Central memory CD8-positive, alpha-beta T cell (primary cell): ENCODE data around the gene SIGLEC15.

ENCODE experiments used
- ATAC-seq: fragments of 150-1000 bp; cut with Tn5 transposase; replicated peaks from 2 replicates; pipeline ENCODE4 v1.10.0; 2022; ENCODE audit warnings: mild to moderate bottlenecking, moderate FRiP score, moderate number of reproducible peaks; ENCODE audit not compliant: poor library complexity, severe bottlenecking; ENCODE audit errors: extremely low read depth
- DNase-seq, 2 donors: peaks; one replicate each; pipeline ENCODE4 v3.0.0; 2021; ENCODE audit warnings: low spot score in 2 of 2
- H3K27ac Mint-ChIP-seq: one replicate; pipeline ENCODE4 v1.8.0; 2022; ENCODE audit warnings: low read depth, mild to moderate bottlenecking, moderate library complexity, mixed read lengths
- H3K27me3 Mint-ChIP-seq: one replicate; pipeline ENCODE4 v1.8.0; 2022; ENCODE audit warnings: mixed read lengths
- H3K36me3 Mint-ChIP-seq: one replicate; pipeline ENCODE4 v1.8.0; 2022; ENCODE audit warnings: mild to moderate bottlenecking, moderate library complexity, mixed read lengths; ENCODE audit not compliant: insufficient read depth
- H3K4me1 Mint-ChIP-seq: one replicate; pipeline ENCODE4 v1.8.0; 2022; ENCODE audit warnings: mixed read lengths
- H3K4me3 Mint-ChIP-seq: one replicate; pipeline ENCODE4 v1.8.0; 2022; ENCODE audit warnings: mild to moderate bottlenecking, moderate library complexity, mixed read lengths
- H3K9me3 Mint-ChIP-seq: one replicate; pipeline ENCODE4 v1.8.0; 2022; ENCODE audit warnings: mixed read lengths

SIGLEC15 gene

GRCh38 chr18:45825258-45826044 lies at the start of gene SIGLEC15:
Gene SIGLEC15, plus strand, starts transcription at chr18:45825675. Its CDS starts 54 bp downstream, at chr18:45825729.
- no peaks in the 10 kb centered on the region for H3K9me3 Mint-ChIP-seq
- H3K27me3 Mint-ChIP-seq, result peaks cover 29% of the 10 kb centered on the region
- no peaks in the 10 kb centered on the region for H3K36me3 Mint-ChIP-seq
- ATAC-seq, result no peak
- H3K4me1 Mint-ChIP-seq, result peaks cover 13% of the 10 kb centered on the region
- no peak for DNase-seq
- no peak within 1 kb of the TSS for H3K4me3 Mint-ChIP-seq
- peak within 1 kb of the TSS; percentile 52 for H3K27ac Mint-ChIP-seq

- Mint-ChIP-seq H3K27me3 (peaks cover 8% of the 10 kb centered on the region), H3K36me3 (peaks cover 2% of the 10 kb centered on the region), H3K4me3 (peak overlapping the region; percentile 75), H3K4me1 (peaks cover 33% of the 10 kb centered on the region), H3K27ac (no peak overlapping the region), H3K9me3 (no peaks in the 10 kb centered on the region)
- ATAC-seq (no peak), DNase-seq (no peak)
Observed at GRCh38 chr18:45775743-45776142, 49.7 kb upstream of the SIGLEC15 start.

DNA sequence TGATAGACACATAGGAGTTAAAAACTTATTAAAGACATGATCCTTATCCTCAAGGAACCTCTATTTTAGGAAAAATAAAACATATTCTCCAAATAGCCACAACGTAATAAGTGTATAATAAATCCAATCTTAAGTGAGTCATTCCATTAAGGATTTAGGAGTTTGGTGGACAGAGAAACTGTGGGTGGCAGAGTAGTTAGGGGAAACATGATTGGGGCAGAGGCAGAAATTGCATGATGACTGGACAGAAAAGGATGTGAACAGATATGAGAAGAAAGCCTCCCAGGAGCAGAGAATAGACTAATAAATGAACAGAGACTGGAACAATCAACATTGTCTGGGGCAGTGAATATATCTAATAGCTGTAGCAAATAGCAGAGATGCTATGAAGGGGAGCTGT lies 48.1 kb upstream of the SIGLEC15 start:
- no peak for ATAC-seq
- no peak overlapping the region for H3K27ac Mint-ChIP-seq
- H3K9me3 Mint-ChIP-seq, result no peaks in the 10 kb centered on the region
- H3K4me1 Mint-ChIP-seq, result peaks cover 28% of the 10 kb centered on the region
- H3K27me3 Mint-ChIP-seq, result peaks cover under 1% of the 10 kb centered on the region
- no peak for DNase-seq
- H3K36me3 Mint-ChIP-seq, result peaks cover 2% of the 10 kb centered on the region
- H3K4me3 Mint-ChIP-seq, result no peak overlapping the region

GRCh38 chr18:45780568-45780967 lies 44.9 kb upstream of the SIGLEC15 start:
- ATAC-seq (no peak), DNase-seq (no peak)
- no peak overlapping the region for H3K4me3 Mint-ChIP-seq

GRCh38 chr18:45782662-45783061 lies 42.8 kb upstream of the SIGLEC15 start:
- H3K36me3 Mint-ChIP-seq, result no peaks in the 10 kb centered on the region
- no peaks in the 10 kb centered on the region for H3K9me3 Mint-ChIP-seq
- DNase-seq (no peak), ATAC-seq (no peak)
- peaks cover 11% of the 10 kb centered on the region for H3K27me3 Mint-ChIP-seq
- no peak overlapping the region for H3K4me3 Mint-ChIP-seq
- peaks cover 10% of the 10 kb centered on the region for H3K4me1 Mint-ChIP-seq
- H3K27ac Mint-ChIP-seq, result no peak overlapping the region

More at GRCh38 chr18:45780568-45780967, 44.9 kb upstream of the SIGLEC15 start:
- Mint-ChIP-seq H3K4me1 (peaks cover 9% of the 10 kb centered on the region), H3K36me3 (no peaks in the 10 kb centered on the region), H3K27ac (no peak overlapping the region), H3K27me3 (peaks cover 11% of the 10 kb centered on the region), H3K9me3 (no peaks in the 10 kb centered on the region)

DNA sequence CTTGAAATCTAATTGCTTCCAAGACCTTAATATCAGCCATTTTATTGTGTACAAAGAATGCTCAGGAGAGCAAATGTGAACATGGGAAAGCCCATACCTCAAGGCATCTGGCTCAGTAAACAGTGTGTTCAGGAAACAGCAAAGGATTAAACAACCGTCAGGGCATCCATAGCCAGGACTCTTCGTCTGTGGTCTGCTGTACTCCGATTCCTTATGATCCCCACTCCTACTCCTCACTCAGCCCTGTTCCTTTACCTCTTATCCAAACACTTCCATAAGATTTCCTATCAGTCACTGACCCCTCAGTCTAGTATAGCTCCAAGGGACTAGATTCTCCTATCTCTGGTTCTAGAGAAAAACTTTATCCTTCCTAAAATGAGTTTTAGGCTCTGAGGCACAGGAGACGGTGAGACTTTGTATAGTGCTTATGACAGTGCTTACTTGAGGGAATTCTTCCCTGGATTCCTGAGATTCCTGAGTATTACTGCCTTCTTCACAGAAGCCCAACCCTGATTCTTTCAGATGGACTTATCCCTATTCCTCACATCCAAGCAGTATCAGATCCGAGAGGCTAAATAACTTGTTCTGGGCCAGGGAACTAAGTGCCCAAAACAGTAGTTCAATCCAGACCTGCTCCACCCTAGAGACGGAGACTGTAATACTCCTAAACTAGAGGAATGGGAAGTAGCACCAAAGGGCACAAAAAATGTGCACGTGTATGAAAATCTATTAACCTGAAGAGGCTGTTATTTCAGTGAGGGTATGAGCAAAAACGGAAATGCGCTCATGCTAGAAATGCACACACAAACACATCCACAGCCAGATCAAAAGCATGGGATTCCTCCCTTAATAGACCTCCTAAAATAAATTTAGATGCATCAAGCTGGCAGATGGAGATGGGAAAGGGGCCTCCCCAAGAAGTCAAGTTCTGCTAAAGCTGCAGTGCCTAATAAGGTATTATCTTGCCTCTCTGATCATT lies 42.1 kb upstream of the SIGLEC15 start:
- DNase-seq, result no peak
- Mint-ChIP-seq H3K36me3 (no peaks in the 10 kb centered on the region), H3K4me3 (no peak overlapping the region), H3K9me3 (no peaks in the 10 kb centered on the region), H3K27ac (no peak overlapping the region), H3K27me3 (peaks cover 11% of the 10 kb centered on the region), H3K4me1 (peaks cover 10% of the 10 kb centered on the region)
- ATAC-seq, result no peak

GRCh38 chr18:45785134-45785533 lies 40.3 kb upstream of the SIGLEC15 start:
- Mint-ChIP-seq H3K9me3 (no peaks in the 10 kb centered on the region), H3K4me3 (no peak overlapping the region), H3K27ac (no peak overlapping the region), H3K36me3 (no peaks in the 10 kb centered on the region), H3K4me1 (peaks cover 10% of the 10 kb centered on the region), H3K27me3 (peaks cover 11% of the 10 kb centered on the region)
- ATAC-seq (peak; percentile 83), DNase-seq (no peak)

DNA sequence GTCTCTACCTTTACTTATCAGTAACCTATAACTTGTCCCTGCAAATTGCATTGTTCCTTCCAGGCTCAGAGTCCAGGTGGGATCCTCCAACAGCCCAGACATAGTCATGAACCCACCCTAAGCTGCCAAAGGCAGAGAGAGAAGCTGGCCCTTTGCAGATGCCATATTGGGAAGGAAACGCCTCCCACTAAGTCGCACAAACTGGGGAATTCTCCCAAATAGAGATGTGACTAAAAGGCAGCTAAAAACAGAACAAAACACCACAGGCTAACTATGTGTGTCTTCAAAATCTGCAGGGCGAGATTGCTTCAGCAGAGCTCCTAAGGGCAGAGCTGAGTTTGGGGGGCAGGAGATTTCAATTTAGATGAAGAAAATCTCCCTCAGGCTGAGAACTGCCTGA lies 38.5 kb upstream of the SIGLEC15 start:
- no peaks in the 10 kb centered on the region for H3K36me3 Mint-ChIP-seq
- H3K4me3 Mint-ChIP-seq, result no peak overlapping the region
- peaks cover 11% of the 10 kb centered on the region for H3K27me3 Mint-ChIP-seq
- ATAC-seq (no peak), DNase-seq (no peak)
- H3K4me1 Mint-ChIP-seq, result peaks cover 10% of the 10 kb centered on the region
- no peaks in the 10 kb centered on the region for H3K9me3 Mint-ChIP-seq
- H3K27ac Mint-ChIP-seq, result no peak overlapping the region

DNA sequence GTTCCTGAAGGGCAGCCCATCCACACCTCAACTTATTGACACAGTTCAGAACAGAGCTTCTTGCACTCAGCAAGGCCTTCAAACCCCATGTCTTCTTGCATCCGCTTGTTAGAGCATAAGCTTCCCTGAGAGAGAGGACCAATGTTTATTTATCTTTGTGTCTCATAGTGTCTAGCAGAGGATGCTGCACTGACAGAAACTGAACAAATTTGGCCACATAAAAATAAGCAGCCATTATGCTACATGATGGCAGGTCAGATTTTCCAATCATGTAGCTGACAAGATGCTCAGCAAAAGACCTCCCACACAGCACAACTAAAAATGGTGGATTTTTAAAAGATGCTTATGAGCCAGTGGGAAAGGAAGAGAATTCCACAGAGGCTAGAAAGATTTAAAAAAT lies 38.1 kb upstream of the SIGLEC15 start:
- Mint-ChIP-seq H3K4me1 (peaks cover 10% of the 10 kb centered on the region), H3K36me3 (no peaks in the 10 kb centered on the region), H3K9me3 (no peaks in the 10 kb centered on the region), H3K27ac (no peak overlapping the region), H3K4me3 (no peak overlapping the region), H3K27me3 (peaks cover 11% of the 10 kb centered on the region)
- DNase-seq (no peak), ATAC-seq (no peak)

DNA sequence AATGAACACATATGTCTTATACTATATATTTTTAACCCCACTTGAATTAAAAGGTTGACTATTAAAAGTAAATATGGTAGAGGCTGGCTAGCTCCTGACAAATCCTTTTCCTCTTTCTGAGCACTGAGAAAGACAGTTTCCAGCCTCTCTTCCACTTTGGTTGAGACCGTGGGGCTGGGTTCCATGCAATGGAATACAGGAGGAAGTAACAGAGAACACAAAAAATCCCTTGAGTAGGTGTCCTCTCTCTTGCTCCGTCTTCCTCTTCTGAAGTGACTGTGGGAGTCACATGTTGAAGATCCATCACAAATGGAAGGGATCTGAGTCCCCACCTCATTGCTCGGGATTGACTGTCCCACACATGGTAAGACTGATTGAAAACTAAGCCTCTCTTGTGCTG lies 36.6 kb upstream of the SIGLEC15 start:
- H3K27ac Mint-ChIP-seq, result no peak overlapping the region
- H3K27me3 Mint-ChIP-seq, result no peaks in the 10 kb centered on the region
- DNase-seq, result no peak
- H3K36me3 Mint-ChIP-seq, result no peaks in the 10 kb centered on the region
- no peak overlapping the region for H3K4me3 Mint-ChIP-seq
- no peaks in the 10 kb centered on the region for H3K9me3 Mint-ChIP-seq
- no peak for ATAC-seq
- peaks cover 5% of the 10 kb centered on the region for H3K4me1 Mint-ChIP-seq

DNA sequence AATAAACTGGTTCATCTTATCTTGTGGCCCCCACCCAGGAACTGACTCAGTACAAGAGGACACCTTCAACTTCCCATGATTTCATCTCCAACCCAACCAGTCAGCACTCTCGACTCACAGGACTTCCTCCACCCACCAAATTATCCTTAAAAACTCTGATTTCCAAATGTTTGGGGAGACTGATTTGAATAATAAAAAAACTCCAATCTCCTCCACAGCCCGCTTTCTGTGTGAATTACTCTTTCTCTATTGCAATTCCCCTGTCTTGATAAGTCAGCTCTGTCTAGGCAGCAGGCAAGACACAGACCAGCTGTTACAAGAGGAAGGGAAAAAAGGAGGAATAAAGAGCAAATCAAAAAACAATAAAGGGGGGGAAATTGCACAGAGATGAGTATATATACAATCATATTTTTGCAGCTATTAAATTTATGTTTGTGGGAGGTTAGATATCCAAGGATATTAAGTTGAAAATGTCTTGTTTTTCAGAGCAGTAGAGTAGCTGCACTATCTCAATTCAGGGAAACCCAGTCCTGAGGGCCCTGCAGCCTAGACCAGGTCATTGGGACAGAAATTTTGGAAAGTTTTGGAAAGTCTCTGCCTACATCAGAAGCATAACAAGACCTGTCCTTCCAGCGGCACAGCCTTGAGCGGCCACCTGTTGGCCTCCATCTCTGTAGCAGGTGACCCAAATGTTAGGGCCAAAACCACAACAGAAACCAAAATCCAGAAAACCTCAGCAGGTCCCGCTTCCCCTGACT lies 32.8 kb upstream of the SIGLEC15 start:
- Mint-ChIP-seq H3K9me3 (no peaks in the 10 kb centered on the region), H3K36me3 (no peaks in the 10 kb centered on the region), H3K4me3 (no peak overlapping the region), H3K27me3 (peaks cover under 1% of the 10 kb centered on the region), H3K27ac (no peak overlapping the region), H3K4me1 (no peaks in the 10 kb centered on the region)
- DNase-seq, result no peak
- ATAC-seq, result no peak

DNA sequence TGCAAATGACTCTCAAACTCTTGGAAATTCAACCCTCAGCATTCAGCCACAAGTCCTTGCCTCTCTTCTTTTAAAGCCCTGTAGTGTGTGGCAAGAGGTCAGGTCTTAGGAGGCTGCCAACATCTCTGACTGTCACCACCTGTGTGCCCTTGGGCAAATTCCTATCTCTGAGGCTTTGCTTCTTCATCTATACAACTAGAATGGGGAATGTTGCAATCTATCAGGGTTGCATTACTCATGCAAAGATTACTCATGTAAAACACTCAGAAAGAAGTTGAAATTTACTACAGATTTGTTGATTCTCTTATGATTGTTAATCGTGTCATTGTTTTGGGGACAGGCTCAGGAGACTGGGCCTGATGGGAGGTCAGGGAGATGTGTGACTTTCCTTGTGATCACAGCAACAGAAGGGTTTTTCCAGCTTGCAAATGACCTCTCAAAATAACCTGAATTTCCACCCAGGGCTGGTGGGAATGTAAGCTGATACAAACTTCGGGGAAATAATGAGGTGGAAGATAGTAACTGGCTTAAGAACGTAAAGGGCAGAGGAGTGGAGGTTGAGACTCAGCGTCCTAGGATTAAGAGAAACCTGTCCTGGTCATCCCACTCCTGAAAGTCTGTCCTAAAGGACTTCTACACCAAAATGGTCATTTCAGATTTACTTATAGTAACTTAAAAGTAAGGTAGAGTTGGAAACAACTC lies 32.1 kb upstream of the SIGLEC15 start:
- Mint-ChIP-seq H3K36me3 (no peaks in the 10 kb centered on the region), H3K27ac (no peak overlapping the region), H3K4me1 (no peaks in the 10 kb centered on the region), H3K4me3 (no peak overlapping the region), H3K27me3 (peaks cover 8% of the 10 kb centered on the region), H3K9me3 (no peaks in the 10 kb centered on the region)
- ATAC-seq, result no peak
- DNase-seq, result no peak
